Fibroblast of skin of back (primary cell): ENCODE measurements around the gene ANKRD37. TPM values are rescaled to one million over a fixed set of nuclear protein-coding genes. Genes with fewer than 3 reads are reported as not detected.
A peak's percentile ranks its signal among the peaks of the same experiment; 100 is the strongest.

Source experiments
- DNase-seq: peaks from one replicate; pipeline ENCODE4 v3.0.0-alpha.2; 2013
- polyA plus RNA-seq, 2 experiments: library from polyadenylated mRNA; unstranded; fragments of 120-200 nt; gene quantifications; one replicate each; pipeline ENCODE4 v1.2.1, GENCODE V29; 2013; ENCODE audit not compliant: insufficient read length in 2 of 2

Gene ANKRD37, protein sequence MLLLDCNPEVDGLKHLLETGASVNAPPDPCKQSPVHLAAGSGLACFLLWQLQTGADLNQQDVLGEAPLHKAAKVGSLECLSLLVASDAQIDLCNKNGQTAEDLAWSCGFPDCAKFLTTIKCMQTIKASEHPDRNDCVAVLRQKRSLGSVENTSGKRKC
- polyA plus RNA-seq (2013, experiment 1 of 2; ENCODE audit: insufficient read length): 24.4 TPM
- polyA plus RNA-seq (2013, experiment 2 of 2; ENCODE audit: insufficient read length): 38.1 TPM

DNA sequence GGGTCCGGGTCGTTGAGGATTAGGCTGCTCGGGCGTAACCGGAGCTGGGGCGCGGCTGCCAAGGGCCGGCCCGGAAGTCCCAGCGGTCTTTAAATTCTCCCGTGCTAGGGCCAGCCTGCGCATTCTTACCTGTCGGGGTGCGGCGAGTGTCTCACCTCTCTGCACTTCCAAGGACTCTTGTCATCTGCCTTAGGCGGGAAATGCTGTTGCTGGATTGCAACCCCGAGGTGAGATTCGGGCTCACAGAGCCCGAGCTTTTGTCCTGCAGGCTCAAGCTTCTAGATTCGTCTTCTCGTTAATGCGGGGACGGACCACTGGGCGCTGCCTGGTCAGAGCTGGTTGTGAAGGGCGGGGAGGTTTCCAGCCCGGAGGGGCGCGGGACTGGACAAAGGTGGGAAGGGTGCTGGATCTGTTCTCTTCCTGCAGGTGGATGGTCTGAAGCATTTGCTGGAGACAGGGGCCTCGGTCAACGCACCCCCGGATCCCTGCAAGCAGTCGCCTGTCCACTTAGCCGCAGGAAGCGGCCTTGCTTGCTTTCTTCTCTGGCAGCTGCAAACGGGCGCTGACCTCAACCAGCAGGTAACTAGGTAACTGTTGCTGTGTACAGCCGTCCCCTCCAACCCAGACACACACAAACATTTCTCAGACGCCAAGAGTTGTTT, at the start of gene ANKRD37:
Gene ANKRD37 (plus strand): TSS at position 118 of the 662 bp plus-strand sequence. CDS start 83 bp downstream, at position 201.
- no peak for DNase-seq

DNA sequence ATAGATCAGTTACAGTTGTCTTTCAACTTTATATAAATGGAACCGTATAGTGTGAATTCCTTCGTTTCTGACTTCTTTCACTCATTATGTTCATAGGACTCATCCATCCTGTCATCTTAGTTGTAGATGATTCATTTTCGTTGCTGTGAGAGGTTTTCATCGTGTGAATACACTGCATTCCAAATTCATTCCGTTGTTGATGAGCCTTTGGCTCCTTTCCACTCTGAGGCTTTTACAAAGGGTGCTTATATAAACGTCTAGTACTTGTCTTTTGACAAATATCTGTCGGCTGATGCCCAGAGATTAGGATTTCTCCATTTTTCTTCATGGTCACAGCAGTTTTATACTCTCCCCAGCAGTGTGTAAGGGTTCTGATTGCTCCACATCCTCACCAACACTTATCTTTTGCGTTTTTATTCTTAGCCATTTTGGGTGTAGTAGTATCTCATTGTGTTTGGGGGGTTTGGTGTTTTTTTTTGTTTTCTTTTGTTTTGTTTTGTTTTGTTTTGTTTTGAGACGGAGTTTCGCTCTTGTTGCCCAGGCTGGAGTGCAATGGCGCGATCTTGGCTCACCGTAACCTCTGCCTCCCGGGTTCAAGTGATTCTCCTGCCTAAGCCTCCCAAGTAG, 49.6 kb upstream of the ANKRD37 start:
- DNase-seq: peak; percentile 86

DNA sequence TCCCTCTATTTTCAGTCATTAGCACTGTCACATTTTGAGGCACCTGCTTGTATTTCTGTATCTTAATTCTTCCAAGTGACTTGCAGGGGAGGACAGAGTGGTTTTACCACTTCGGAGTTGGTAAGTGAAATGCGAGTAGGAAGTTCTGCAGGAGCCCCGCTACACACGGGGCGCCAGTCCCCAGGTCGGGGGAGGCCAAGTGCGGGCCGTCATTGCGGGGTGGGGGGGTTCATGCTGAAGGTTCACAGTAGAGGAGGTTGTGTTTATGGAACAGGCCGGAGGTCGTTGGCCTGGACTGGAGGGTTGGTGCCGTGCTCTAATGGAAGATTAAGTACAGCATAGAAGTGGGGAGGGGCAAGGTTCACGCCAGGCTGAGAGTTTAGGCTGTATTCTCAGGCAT, 45.0 kb upstream of the ANKRD37 start:
- DNase-seq: no peak

DNA sequence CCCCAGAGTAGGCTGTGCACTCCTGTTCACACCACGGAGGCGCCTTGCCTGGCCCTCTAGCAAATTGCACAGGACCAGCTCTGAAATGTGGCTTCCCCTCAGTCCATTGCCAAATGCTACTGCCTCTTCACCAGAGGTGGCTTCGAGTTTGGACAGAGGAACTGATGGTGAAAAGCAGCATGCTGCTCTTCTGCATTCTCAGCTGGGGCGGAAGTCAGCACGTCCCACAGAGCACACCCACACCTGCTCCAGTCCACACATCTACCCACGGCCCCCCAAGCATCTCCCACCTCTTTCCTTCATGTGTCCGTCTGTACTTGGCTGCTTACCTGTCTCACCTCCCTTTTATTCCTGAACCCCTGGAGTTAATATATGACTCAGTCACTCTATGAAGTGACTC, 44.4 kb upstream of the ANKRD37 start:
- no peak for DNase-seq

DNA sequence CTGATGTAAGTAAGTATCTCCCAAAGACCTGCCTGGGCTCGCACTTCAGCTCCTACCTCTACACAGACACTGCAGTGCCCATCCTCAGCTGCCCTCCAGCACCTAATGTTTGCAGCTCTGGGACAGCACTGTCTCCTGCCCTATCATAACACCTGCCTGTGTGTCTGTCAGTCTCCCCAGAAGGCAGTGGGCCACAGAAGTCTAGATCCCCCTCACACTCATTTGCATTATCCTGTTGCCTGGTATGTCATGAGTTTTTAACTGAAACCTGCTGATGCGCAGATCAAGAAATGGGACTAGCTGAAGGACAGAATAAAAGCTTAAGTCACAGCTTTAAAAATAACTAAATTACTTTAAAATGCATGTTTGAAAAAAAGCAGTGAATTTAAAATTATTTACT, 43.9 kb upstream of the ANKRD37 start:
- DNase-seq: no peak

DNA sequence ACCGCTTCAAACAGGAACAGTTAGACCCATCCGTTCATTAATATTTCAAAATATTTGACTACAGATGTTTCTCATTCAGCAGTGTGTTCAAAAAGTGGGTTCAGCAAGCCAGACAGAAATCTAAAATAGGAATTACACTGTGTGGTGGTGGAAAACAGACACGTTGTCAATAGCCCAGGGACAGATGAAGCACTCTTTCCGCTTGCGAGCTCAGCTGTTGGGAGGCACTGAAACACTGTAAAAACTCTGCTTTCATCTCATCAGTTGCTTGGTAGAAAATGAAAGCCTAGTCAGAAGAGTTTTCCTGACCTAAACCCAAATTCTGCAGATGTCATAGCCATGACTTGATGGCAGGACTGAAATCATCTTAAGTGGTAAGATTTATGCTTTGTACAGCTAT, 39.4 kb upstream of the ANKRD37 start:
- DNase-seq: peak; percentile 49

DNA sequence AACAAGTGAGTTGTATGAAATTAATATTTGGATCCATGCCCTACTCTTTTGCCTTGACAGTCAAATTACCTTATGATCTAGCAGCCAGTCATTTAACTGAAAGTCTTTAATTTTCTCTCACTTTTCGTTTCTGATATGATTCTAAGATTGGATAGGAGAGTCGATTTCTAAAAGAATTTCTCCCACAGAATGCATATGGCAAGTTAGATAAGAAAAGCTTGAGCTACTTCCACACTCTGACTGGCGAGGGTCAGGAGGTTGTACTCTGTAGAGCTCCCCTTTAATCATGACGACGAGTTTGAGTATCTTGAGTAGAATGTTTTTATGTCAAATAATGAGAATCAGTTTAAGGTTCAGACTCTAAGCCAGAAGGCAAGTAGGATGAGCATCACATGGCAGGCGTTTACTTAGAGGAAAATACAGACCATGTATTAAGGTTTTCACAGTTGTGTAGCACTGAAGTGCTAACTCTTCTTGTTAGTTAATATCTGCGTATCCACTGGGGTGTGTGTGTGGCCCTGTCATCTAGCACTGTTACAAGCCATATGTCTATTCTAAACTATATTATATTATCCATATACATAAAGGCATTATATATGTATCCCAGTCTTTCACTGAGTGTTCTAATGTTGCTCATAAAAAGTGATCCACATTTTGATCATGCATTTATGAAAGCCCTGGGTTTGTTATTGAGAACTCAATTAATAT, 38.8 kb upstream of the ANKRD37 start:
- no peak for DNase-seq

DNA sequence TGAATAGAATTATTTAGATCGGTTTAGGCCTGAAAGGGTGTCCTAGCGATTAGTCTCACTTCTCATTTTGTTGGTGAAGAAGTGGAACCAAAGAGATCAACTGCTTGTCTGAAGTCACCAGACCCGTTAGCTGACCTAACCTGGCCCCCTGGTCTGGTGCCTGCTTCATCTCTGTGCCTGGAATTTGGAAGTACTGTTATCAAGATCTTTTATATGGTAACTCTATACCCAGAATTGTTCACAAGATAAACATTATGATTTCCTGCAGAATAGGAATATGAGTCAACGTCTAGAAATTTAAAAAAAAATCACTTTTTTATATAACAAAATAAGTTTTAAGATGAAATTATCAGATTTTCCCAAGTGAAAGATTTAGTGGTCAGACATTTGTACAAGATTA, 38.1 kb upstream of the ANKRD37 start:
- peak; percentile 85 for DNase-seq

DNA sequence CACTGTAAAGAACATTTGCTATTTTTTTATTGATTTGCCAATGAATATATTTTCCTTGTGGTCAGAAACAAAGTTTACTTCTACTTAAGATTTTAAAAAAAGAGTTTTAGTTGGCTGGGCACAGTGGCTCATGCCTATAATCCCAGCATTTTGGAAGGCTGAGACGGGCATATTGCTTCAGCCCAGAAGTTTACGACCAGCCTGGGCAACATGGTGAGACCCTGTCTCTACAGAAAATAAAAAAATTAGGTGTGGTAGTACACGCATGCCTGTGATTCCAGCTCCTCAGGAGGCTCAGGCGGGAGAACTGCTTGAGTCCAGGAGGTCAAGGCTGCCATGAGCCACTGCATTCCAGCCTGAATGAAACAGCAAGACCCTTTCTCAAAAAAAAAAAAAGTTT, 37.7 kb upstream of the ANKRD37 start:
- DNase-seq: peak; percentile 77

DNA sequence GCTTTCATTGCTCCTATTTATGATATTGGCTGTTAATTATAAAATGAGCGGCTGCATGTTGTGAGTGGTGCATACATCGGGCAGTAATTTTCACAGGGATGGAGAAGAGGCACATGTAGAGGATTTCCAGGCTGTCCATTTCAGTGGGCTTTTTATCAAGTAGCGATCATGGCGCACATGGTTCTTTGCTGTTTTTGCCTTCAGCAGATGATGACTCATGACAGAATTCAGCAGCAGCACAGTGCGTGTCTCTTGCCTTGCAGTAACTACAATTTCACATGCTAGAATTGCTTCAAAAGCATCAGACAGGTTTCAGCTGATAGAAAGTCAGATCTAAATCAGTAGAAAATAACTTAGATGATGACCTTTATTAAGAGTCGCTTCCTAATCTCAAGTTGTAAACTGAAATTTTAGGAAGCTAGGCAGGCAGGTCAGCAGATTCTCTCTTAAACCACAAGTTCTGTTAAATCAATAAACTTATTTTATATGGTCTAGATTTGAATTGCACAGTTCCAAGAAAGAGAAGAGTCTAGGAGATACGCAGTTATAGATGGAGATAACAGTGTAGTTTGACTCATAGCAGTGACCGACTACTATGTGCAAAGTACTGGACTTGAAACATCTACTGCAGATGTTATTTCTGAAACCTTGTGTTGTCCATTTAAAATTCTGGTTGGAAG, 36.7 kb upstream of the ANKRD37 start:
- peak; percentile 78 for DNase-seq

DNA sequence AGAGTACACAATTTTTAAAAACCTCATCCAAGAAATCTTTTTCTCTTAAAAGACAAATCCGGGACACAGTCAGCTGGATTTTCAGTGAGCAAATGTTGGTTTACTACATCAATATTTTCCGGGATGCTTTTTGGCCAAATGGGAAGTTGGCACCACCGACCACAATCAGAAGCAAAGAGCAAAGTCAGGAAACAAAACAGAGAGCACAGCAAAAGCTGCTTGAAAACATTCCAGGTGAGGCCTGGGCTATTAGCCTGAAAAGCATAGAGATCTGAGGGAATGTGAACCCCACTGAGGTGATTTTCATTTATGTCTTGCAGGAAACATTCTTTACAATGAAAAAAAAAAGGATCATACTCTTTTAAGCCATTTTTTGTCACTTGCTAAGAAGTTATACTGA, 34.8 kb upstream of the ANKRD37 start:
- no peak for DNase-seq

DNA sequence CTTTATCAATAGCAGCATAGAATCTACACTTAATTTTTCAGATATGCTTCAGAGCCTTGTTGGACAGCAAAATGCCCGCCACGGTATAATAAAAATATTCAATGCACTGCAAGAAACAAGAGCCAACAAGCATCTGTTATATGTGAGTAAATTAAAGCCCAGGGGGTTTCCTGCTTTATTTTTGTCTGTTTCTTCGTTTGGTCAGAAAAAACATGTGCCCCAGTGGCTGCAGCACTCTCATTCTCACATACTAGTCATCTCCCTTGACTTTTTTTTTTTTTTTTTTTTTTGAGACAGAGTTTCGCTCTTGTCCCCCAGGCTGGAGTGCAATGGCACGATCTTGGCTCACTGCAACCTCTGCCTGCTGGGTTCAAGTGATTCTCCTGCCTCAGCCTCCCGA, 34.1 kb upstream of the ANKRD37 start:
- peak; percentile 45 for DNase-seq

DNA sequence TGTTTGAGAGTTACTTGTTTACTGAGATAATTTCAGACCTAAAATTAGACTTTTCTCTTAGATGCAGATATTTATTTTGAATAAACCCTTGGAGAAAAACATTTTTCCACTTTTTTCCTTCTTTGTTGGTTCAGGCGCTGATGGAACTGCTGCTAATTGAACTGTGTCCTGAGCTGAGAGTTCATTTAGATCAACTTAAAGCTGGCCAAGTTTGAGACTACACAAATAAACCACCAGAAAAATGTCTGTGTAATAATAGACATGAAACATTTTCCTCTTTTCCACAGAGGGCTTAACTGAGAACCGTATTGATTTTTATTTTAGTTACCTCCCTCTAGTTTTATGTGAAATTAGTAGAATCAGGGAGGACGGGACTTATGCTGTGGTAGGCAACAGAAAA, 33.4 kb upstream of the ANKRD37 start:
- no peak for DNase-seq

DNA sequence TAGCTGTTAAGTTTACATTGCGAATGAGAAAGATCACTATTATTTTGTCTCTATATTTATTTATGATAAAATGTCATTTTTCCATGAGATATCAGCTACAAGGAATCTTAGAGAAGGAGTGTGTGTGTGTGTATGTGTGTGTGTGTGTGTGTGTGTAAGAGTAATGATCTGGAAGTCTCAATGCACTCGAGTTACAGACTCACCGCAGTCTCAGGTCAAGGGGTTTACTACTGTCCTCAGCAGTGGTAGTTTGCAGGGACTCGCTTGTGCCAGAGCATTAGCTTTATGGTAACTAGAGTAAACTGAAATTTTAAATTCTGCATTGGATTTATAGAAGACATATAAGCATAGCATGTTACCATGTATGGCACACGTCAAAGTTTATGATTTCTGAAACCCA, 31.8 kb upstream of the ANKRD37 start:
- no peak for DNase-seq

DNA sequence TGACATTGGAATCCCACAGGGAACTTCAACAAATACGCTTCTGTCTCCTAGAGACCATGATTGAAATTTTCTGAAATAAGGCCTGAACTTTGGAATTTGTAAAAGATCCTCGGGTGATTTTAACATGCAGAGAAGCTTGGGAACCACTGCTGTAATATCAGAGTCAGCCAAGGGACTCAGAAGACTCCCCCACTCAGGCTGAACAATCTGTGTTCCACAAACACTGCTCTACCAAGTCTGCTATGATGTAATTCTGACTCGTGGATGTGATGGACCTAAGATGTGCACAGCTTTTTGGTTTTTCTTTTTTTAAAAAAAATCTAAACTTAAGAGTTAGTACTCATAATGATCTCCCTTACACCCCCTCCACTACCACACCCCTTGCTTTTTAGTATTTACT, 26.9 kb upstream of the ANKRD37 start:
- DNase-seq: no peak

DNA sequence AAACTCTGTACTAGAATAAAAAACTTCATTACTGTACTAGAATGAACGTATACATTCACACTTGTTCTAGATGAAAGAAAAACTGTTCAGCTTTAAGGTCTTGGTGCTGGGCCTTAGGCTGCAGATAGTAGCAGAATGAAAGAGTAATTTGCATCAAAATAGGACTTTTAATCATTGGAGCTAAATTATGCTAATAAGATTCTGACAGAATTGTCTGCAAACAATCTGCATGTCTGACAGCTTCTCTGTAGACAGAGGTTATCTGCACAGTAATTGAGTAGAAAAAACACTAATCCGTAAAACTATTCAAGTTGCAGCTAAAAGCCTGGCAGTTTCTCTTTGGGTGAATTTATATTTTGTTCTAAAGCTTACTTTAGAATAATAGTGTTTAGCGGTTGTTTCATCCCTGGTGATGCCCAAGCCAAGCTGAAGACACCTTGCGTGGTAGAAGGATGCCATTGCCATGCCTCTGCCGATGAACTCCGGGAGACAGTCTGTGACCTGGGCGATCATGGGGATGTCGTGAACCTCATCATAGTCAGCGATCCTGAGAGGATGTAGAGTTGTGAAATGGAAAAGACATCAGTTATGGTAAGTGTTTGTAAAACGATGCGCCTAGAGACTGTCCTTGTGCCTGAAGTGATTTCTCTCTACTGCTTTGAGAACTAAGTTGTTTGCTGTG, 26.2 kb upstream of the ANKRD37 start:
- DNase-seq: no peak

DNA sequence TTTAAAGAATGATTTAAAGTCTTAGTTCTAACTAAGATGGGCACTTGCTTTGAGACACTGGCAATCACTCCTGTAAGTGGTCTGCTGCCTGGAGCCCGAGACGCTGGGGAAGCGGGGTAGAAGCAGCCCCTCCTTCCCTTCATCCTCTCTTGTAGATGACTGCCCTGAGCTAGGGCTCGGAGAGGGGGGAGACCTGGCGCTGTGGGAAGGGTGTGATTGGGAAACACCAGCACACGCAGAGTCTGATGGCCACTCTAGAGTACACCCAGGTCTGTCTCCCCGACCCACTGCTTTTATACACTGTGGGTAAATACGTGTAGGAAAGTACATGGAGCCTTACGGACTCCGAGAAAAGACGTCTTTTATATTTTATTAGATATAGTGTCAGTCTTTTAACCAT, 24.9 kb upstream of the ANKRD37 start:
- DNase-seq: no peak

DNA sequence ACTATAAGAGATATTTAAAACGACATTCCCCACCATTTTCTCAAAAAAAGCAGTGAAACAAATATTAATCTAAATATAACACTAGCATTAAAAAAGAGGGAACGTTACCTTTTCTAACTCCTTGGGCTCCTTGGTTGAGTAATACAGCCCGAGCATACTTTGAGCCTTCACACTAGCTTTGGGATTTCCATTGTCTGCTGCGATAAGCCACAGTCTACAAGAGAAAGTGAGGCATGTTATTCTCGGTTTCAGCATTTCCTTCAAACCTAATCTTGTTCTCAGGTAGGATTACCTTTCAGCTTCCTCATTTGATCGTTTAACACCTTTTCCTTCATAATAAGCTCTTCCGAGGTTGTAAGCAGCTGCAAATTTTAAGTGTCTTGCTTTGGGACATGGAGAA, 22.6 kb upstream of the ANKRD37 start:
- no peak for DNase-seq

DNA sequence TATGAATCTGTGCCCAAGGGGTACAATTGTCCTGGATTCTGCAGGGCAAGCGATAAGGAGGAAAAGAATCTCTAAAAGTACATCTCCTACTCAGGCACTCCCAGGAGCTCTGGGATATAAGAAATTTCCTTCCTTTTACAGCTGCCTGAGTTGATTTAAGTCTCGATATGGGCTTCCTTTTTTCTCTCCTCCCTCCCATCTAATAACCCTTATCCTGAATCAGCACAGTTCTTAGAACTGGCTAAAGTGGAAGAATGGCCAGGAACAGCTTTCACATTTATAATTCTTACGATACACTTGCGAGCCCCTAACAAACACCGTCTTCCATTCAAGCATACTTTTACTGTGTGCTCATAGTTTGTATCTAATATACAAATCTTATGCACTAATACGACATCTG, 22.1 kb upstream of the ANKRD37 start:
- no peak for DNase-seq

DNA sequence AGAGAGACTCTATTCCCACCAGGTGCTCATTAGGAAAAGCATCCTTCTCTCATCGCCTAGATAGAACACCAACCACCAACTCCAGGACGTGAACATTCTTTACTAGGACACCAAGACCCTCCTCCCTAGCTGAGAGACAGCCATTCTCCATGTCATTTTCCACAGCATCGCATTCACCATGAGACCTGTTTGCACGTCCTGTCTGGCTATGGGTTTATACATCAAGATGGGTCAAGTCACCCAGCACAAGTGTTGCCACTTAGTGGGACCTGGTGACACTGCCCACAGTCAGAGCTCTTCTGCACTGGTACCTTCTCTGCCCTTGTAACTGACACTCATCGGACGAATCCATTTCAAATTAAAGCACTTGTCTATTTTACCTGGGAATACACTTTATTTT, 18.4 kb upstream of the ANKRD37 start:
- no peak for DNase-seq

DNA sequence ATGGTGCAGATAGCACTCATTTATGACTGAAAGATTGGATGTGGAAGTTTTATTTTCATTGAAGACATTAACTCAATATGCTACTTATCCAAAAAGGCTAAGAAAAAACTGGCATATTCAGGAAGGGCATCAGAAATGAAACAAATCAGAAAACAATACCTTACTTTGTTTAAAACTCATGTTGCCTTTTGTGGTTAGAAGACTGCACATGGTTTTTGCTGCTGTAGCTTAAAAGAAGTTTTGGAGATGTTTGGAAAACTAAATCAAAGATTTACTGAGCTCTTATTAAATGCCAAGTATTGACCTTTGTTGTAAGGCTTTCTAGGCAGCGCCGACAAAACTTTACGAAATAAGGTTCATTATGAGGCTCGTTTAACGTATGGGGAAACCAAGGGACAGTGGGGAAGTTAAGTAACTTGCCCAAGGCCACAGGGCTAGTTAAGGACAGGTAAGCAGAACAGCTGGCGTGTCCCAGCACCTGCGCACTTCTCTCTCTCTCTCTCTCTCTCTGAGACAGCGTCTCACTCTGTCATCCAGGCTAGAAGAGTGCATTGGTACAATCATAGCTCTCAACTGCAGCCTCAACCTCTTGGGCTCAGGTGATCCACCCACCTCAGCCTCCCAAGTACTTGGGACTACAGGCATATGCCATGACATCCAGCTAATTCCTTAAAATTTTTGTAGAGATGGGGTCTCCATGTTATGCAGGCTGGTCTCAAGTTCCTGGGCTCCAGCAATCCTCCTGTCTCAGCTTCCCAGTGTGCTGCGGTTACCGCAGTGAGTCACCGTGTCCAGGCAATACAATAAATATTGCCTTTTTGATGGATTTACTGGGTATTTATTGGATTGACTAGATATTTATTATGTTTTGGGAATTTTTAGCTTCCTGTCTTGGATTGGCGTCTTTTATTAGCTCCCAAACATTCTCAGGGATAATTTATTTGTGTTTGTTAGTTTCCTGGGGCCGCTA, 17.0 kb upstream of the ANKRD37 start:
- no peak for DNase-seq
